Thoracic aorta endothelial cell (primary cell): ENCODE data around the gene APOB. TPM values are rescaled to one million over a fixed set of nuclear protein-coding genes. Genes with fewer than 3 reads are reported as not detected.

ENCODE experiments used
- total RNA-seq: library from RNA; depleted of rRNA; stranded (reverse); fragments of >200 nt; gene quantifications from 2 replicates; pipeline ENCODE4 v1.2.3, GENCODE V29; 2012

The APOB gene
- total RNA-seq, result 1.3 and 1.8 TPM in 2 replicates

DNA sequence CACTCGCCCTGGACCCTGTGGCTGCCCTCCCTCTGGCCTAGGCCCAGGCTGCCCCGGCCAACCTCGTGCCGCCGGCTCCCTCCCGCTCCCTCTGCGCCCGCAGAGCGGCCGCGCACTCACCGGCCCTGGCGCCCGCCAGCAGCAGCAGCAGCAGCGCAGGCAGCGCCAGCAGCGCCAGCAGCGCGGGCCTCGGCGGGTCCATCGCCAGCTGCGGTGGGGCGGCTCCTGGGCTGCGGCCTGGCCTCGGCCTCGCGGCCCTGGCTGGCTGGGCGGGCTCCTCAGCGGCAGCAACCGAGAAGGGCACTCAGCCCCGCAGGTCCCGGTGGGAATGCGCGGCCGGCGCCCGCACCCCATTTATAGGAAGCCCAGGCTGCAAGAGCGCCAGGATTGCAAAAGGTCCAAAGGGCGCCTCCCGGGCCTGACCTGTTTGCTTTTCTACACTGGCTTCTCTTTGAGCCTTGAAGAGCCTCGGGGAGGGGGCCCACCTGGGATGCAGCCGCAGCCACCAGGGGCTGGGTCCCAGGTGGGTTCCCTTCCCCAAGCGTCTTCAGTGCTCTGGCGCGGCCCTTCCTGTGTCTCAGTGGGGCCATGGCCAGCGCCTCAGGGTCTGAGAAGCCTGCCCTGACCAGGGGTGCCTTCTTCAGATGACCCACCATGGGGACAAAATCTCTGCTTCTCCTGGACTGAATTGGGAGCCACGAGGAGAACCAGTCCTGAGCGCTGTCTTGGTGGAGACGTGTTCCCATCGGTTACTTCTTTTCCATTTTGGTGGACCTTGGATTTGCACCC, at the start of gene APOB:
APOB (minus strand) TSS at position 330 of the 789 bp plus-strand sequence; CDS start at position 202, 128 bp downstream.

Other genes starting within 250 kb of the APOB start
- gene LDAH, start 221.0 kb downstream of the APOB start, total RNA-seq, result 22.1 and 34.0 TPM in 2 replicates
- gene TDRD15, start 79.9 kb upstream of the APOB start, total RNA-seq, result under 0.01 TPM in 1 of 2 replicates, not detected in the other